Transverse colon (tissue), 4 donors: ENCODE results near the gene ZMYM4. TPM values are rescaled to one million over a fixed set of nuclear protein-coding genes. Genes with fewer than 3 reads are reported as not detected.

Experiments used
- DNase-seq: peaks from one replicate; pipeline ENCODE4 v3.0.0-alpha.2; 2019
- H3K27ac ChIP-seq, 4 donors: fragments of 200-600 bp; sonication (generic); 2 replicates each; pipeline ENCODE4 v1.5.1; 2016 to 2018; ENCODE audit warnings: inconsistent platforms in 4 of 4
- H3K27me3 ChIP-seq: fragments of 200-600 bp; sonication (generic); 2 replicates; pipeline ENCODE4 v1.5.1; 2017; ENCODE audit warnings: inconsistent platforms
- H3K36me3 ChIP-seq, 4 donors: fragments of 200-600 bp; sonication (generic); 2 replicates each; pipeline ENCODE4 v1.5.1; 2017 to 2019; ENCODE audit warnings: inconsistent platforms in 4 of 4
- H3K4me1 ChIP-seq, 4 donors: fragments of 200-600 bp; sonication (generic); 2 replicates each; pipeline ENCODE4 v1.5.1; 2017 to 2020; ENCODE audit warnings: inconsistent platforms in 4 of 4
- H3K4me3 ChIP-seq, 4 donors: fragments of 200-600 bp; sonication (generic); 1 replicate in 1 of 4; 2 replicates in 3 of 4; pipeline versions ENCODE4 v1.5.1 to v1.6.1; 2017 to 2019; ENCODE audit warnings: inconsistent platforms in 4 of 4
- H3K9me3 ChIP-seq, 2 donors: fragments of 200-600 bp; sonication (generic); 2 replicates each; pipeline ENCODE4 v1.5.1; 2017 to 2019; ENCODE audit warnings: inconsistent platforms in 2 of 2
- CTCF ChIP-seq, 5 experiments: fragments of 200-600 bp in 3 of 5; fragments of 450-650 bp in 2 of 5; sonication (generic) in 3 of 5; IDR thresholded peaks; 1 replicate in 2 of 5; 2 replicates in 3 of 5; pipeline ENCODE4 v1.5.1; 2016 to 2017; ENCODE audit warnings: antibody characterized with exemption in 5 of 5, inconsistent platforms in 3 of 5, mild to moderate bottlenecking in 2 of 5, moderate library complexity in 1 of 5
- EP300 ChIP-seq: sonication (generic); formaldehyde crosslinking; IDR thresholded peaks from one replicate; pipeline ENCODE4 v1.6.1; 2017; ENCODE audit warnings: antibody characterized with exemption, low read depth
- POLR2A ChIP-seq: fragments of 450-650 bp; IDR thresholded peaks from one replicate; pipeline ENCODE4 v1.6.1; 2016; ENCODE audit warnings: antibody characterized with exemption, mild to moderate bottlenecking, moderate library complexity
- POLR2AphosphoS5 ChIP-seq, 3 donors: sonication (generic); formaldehyde crosslinking; IDR thresholded peaks; one replicate each; pipeline ENCODE4 v1.6.1; 2016; ENCODE audit warnings: antibody characterized with exemption in 3 of 3
- WGBS, 2 donors: methylation state at CpG; one replicate each; pipeline ENCODE4 v1.1.5; 2018; ENCODE audit warnings: low coverage in 1 of 2; 5-methylcytosine and 5-hydroxymethylcytosine counted together
- in situ Hi-C, 4 donors: fragments of 200-750 bp; cut with MboI; loops; one replicate each; pipeline versions ENCODE4 v1.15.0 to v1.15.1; 2017; ENCODE audit warnings: low sequenced_read_pairs in 3 of 4, low pct_ligation_motif_present in 1 of 4, low pct_unique_long_range_greater_than_20kb in 1 of 4
- intact Hi-C: fragments of 100-400 bp; cut with DNase I; formaldehyde crosslinking; loops from one replicate; pipeline ENCODE4 v1.15.1; 2023; ENCODE audit warnings: low total_unique reads
- total RNA-seq, 4 donors: library from RNA; depleted of rRNA; stranded (reverse); fragments of >200 nt; gene quantifications; one replicate each; pipeline ENCODE4 v1.1.0, GENCODE V29; 2016

The ZMYM4 gene
- total RNA-seq, 4 donors from 2014 or later, result 7.9 to 27.9 (median 25.5) TPM

- Histone ChIP-seq H3K9me3 (no peaks in the 10 kb centered on the region), H3K27ac (no peak overlapping the region), H3K4me1 (no peaks in the 10 kb centered on the region), H3K36me3 (no peaks in the 10 kb centered on the region), H3K4me3 (no peak overlapping the region), H3K27me3 (no peaks in the 10 kb centered on the region)
- WGBS, 2 donors, result 89 to 92% methylated on average over 5 of the region's 5 CpGs
- in situ Hi-C loops (no loop called here), intact Hi-C loops (no loop called here)
- TF ChIP-seq CTCF (IDR thresholded peaks at IDR 0.05) (no peak), EP300 (no peak)
- DNase-seq, result no peak
Observed at GRCh38 chr1:35247256-35247655, 21.3 kb upstream of the ZMYM4 start.

GRCh38 chr1:35253941-35254340 is 14.6 kb upstream of the ZMYM4 start:
- no peaks in the 10 kb centered on the region for H3K36me3 ChIP-seq
- 89 to 96% methylated on average over 2 of the region's 2 CpGs for WGBS, 2 donors
- DNase-seq, result no peak
- intact Hi-C loops, result no loop called here
- in situ Hi-C loops, result no loop called here
- H3K4me1 ChIP-seq, result no peaks in the 10 kb centered on the region
- H3K4me3 ChIP-seq, result no peak overlapping the region
- TF ChIP-seq POLR2A (no peak), CTCF (IDR thresholded peaks at IDR 0.05) (no peak), POLR2AphosphoS5 (IDR thresholded peaks at IDR 0.05) (no peak), EP300 (no peak)
- no peaks in the 10 kb centered on the region for H3K27me3 ChIP-seq
- no peaks in the 10 kb centered on the region for H3K9me3 ChIP-seq
- H3K27ac ChIP-seq, result no peak overlapping the region

GRCh38 chr1:35255276-35255675 is 13.2 kb upstream of the ZMYM4 start:
- Histone ChIP-seq H3K4me3 (no peak overlapping the region), H3K27me3 (no peaks in the 10 kb centered on the region), H3K4me1 (no peaks in the 10 kb centered on the region), H3K27ac (no peak overlapping the region), H3K9me3 (no peaks in the 10 kb centered on the region), H3K36me3 (no peaks in the 10 kb centered on the region)
- intact Hi-C loops (no loop called here), in situ Hi-C loops (no loop called here)
- no peak for TF ChIP-seq POLR2A
- TF ChIP-seq POLR2AphosphoS5 (IDR thresholded peaks at IDR 0.05), result no peak
- no peak for TF ChIP-seq EP300
- TF ChIP-seq CTCF (IDR thresholded peaks at IDR 0.05), result no peak
- WGBS, 2 donors, result 73 to 85% methylated on average over 4 of the region's 4 CpGs
- DNase-seq, result no peak

- Histone ChIP-seq H3K4me1 (peaks cover 0 to 1% (median under 1%) of the 10 kb centered on the region in 4 donors), H3K9me3 (no peaks in the 10 kb centered on the region), H3K4me3 (no peak overlapping the region), H3K27me3 (no peaks in the 10 kb centered on the region), H3K36me3 (no peaks in the 10 kb centered on the region), H3K27ac (no peak overlapping the region)
- WGBS, 2 donors, result 95% methylated on average over 1 of the region's 1 CpG; no CpG with 5 or more reads in 1 of the 2 donors
- in situ Hi-C loops, result no loop called here
- DNase-seq, result no peak
- TF ChIP-seq EP300, result no peak
- no peak for TF ChIP-seq CTCF (IDR thresholded peaks at IDR 0.05)
- no peak for TF ChIP-seq POLR2AphosphoS5 (IDR thresholded peaks at IDR 0.05)
- no peak for TF ChIP-seq POLR2A
- intact Hi-C loops, result no loop called here
Observed at GRCh38 chr1:35259561-35259960, 8.9 kb upstream of the ZMYM4 start.
